ENCODE measurements around the gene EXOC4.
A peak's percentile ranks its signal among the peaks of the same experiment; 100 is the strongest.
"Not testable (repeated sequence)": the region's sequence is repeated elsewhere in the genome, so short reads cannot be mapped to it uniquely, and the experiment has no call there.

The EXOC4 gene

DNA sequence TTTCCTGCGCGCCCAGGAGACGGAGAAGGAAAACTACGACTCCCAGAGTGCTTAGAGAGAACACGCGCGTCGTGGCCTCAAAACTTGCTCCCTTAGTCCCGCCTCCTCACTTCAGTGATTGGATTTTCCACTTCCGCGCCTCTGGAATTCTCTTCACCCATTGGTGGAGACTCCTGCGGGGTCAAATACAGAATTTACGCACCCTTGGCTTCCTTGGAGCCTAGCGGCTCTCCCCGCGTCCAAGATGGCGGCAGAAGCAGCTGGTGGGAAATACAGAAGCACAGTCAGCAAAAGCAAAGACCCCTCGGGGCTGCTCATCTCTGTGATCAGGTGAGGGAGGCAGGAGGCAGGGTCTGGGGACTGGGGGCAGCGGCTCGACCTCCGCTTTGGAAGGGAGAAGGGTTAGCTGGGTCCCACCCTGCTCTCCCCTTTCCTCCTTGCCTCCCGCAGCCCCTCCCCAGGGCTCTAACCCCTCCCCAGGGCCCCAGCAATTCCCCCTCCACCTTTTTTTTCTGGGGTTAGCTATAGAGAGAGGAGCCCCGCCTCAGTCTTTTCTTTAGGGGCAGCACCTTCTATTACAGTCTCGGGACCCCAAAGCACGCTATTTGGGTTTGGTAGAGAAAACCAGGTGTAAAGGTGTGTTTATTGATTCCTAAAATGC, at the start of gene EXOC4:
EXOC4 (plus strand) TSS at position 221 of the 661 bp plus-strand sequence.
- H3K36me3 Mint-ChIP-seq (ENCODE audit: low read depth): peaks cover 11% of the 10 kb centered on the region
- H3K27ac Mint-ChIP-seq: peak within 1 kb of the TSS; percentile 85 to 97 (median 96)
- TF ChIP-seq, protein P1, sequence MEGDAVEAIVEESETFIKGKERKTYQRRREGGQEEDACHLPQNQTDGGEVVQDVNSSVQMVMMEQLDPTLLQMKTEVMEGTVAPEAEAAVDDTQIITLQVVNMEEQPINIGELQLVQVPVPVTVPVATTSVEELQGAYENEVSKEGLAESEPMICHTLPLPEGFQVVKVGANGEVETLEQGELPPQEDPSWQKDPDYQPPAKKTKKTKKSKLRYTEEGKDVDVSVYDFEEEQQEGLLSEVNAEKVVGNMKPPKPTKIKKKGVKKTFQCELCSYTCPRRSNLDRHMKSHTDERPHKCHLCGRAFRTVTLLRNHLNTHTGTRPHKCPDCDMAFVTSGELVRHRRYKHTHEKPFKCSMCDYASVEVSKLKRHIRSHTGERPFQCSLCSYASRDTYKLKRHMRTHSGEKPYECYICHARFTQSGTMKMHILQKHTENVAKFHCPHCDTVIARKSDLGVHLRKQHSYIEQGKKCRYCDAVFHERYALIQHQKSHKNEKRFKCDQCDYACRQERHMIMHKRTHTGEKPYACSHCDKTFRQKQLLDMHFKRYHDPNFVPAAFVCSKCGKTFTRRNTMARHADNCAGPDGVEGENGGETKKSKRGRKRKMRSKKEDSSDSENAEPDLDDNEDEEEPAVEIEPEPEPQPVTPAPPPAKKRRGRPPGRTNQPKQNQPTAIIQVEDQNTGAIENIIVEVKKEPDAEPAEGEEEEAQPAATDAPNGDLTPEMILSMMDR (IDR thresholded peaks at IDR 0.05; ENCODE audit: unreplicated experiment in 3 of 3): no peak
- H3K27me3 Mint-ChIP-seq (ENCODE audit: low read depth): no peaks in the 10 kb centered on the region
- H3K4me3 Mint-ChIP-seq: peak within 1 kb of the TSS; percentile 96 to 97 (median 96)
- peaks cover 29% of the 10 kb centered on the region for H3K4me1 Mint-ChIP-seq
- H3K9me3 Mint-ChIP-seq: peaks cover 6% of the 10 kb centered on the region

DNA sequence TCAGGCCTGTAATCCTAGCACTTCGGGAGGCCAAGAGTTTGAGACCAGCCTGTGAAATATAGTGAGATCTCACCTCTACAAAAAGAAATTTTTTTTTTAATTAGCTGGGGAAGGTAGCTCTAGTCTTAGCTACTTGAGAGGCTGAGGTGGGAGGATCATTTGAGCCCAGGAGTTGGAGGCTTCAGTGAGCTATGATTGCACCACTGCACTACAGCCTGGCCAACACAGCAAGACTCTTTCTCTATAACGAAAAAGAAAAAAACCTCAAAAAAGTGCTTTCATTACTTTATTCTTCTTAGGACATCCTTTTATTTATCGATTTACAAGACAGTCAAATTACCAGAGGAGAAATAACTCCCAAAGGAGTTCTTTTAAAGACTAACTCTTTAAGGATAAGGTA, 49.4 kb upstream of the EXOC4 start:
- Mint-ChIP-seq H3K9me3 (peaks cover 7% of the 10 kb centered on the region), H3K4me3 (no peak overlapping the region), H3K27me3 (ENCODE audit: low read depth) (peaks cover 7% of the 10 kb centered on the region), H3K36me3 (ENCODE audit: low read depth) (no peaks in the 10 kb centered on the region), H3K27ac (no peak overlapping the region), H3K4me1 (no peaks in the 10 kb centered on the region)
- TF ChIP-seq, protein P1 (IDR thresholded peaks at IDR 0.05; ENCODE audit: unreplicated experiment in 3 of 3): no peak

DNA sequence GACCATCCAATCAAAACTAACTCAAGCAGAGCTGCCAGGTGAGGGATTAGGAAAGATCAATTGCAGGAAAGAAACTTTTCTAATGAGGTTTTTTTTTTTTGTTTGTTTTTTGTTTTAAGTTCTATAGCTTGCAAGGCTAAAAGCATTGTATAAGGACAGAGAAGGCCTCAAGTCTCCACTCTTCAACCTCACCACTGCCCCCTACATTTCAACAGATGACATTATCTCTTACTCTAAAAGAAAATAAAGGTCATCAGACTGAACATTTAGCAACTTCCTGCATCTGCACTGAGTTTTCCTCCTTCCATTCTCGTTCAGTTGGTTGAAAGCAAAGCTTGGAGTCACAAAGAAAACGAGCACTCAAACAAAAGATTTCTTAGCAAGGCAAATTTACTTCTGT, 45.2 kb upstream of the EXOC4 start:
- Mint-ChIP-seq H3K4me3 (no peak overlapping the region), H3K9me3 (peaks cover 19% of the 10 kb centered on the region), H3K27ac (no peak overlapping the region), H3K4me1 (no peaks in the 10 kb centered on the region), H3K27me3 (ENCODE audit: low read depth) (peaks cover 4% of the 10 kb centered on the region), H3K36me3 (ENCODE audit: low read depth) (no peaks in the 10 kb centered on the region)
- TF ChIP-seq, protein P1 (IDR thresholded peaks at IDR 0.05; ENCODE audit: unreplicated experiment in 3 of 3): no peak

DNA sequence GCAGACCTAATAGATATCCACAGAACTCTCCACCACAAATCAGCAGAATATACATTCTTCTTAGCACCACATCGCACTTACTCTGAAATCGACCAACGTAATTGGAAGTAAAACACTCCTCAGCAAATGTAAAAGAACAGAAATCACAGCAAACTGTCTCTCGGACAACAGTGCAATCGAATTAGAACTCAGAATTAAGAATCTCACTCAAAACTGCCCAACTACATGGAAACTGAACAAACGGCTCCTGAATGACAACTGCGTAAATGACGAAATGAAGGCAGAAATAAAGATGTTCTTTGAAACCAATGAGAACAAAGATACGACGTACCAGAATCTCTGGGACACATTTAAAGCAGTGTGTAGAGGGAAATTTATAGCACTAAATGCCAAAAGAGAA, 42.1 kb upstream of the EXOC4 start:
- H3K27ac Mint-ChIP-seq; H3K4me1 Mint-ChIP-seq; H3K27me3 Mint-ChIP-seq (ENCODE audit: low read depth); H3K36me3 Mint-ChIP-seq (ENCODE audit: low read depth); H3K4me3 Mint-ChIP-seq: not testable (repeated sequence)
- H3K9me3 Mint-ChIP-seq: peaks cover 27% of the 10 kb centered on the region

DNA sequence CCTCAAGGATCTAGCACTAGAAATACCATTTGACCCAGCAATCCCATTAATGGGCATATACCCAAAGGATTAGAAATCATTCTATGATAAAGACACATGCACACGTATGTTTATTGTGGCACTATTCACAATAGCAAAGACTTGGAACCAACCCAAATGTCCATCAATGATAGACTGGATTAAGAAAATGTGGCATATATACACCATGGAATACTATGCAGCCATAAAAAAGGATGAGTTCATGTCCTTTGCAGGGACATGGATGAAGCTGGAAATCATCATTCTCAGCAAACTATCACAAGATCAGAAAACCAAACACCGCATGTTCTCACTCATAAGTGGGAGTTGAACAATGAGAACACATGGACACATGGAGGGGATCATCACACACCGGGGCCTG, 39.1 kb upstream of the EXOC4 start:
- not testable (repeated sequence) for H3K27me3 Mint-ChIP-seq (ENCODE audit: low read depth); H3K36me3 Mint-ChIP-seq (ENCODE audit: low read depth); H3K4me1 Mint-ChIP-seq; H3K27ac Mint-ChIP-seq; H3K4me3 Mint-ChIP-seq
- peaks cover 18% of the 10 kb centered on the region for H3K9me3 Mint-ChIP-seq

DNA sequence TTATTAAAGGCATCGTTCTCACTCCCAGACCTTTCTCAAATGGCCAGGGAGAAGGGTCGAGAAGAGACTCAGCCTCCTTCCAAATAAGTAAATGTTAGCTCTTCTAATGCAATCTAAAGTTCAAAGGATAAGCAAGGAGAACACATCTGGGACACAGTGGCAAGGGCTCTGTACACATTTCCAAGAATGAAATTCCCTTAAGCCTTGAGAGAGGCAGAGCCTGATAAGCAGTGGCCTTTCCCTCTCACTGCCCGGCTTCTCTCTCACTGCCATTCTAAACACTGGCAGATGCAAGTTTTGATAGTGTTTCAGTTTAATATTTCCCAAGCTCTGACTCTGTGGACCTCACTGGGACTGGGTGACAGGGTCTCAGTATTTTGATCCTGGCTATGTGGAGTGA, 35.1 kb upstream of the EXOC4 start:
- TF ChIP-seq, protein P1 (IDR thresholded peaks at IDR 0.05; ENCODE audit: unreplicated experiment in 3 of 3): no peak
- Mint-ChIP-seq H3K27me3 (ENCODE audit: low read depth) (no peaks in the 10 kb centered on the region), H3K9me3 (peaks cover 8% of the 10 kb centered on the region), H3K4me3 (no peak overlapping the region), H3K36me3 (ENCODE audit: low read depth) (no peaks in the 10 kb centered on the region), H3K27ac (no peak overlapping the region), H3K4me1 (no peaks in the 10 kb centered on the region)

DNA sequence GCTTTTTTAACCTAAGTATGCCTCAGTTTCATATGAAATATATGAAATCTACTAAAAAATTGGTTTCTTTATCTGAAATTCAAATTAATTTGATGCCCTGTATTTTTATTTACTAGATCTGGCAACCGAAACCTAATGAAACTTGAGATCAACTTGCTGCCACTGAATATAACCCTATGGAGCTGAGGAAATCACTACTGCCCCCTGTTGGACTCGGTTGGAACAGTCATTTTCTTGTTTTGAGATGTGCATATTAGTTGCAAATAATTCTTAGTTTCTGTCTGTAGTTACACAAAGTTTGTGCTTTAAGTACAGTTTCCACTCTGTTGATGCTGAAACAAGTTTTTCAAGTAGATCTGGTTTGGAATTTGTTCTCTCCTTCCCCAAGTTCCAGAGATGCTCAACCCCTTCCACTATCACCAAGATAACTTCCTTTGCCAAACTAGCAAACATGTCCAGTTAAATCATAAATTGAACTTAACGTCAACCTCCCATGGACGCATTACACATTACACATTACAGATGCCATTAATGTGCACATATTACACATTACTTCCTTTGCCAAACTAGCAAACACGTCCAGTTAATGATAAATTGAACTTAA, 22.2 kb upstream of the EXOC4 start:
- Mint-ChIP-seq H3K4me3 (no peak overlapping the region), H3K27me3 (ENCODE audit: low read depth) (no peaks in the 10 kb centered on the region), H3K27ac (no peak overlapping the region), H3K4me1 (peaks cover 10% of the 10 kb centered on the region), H3K36me3 (ENCODE audit: low read depth) (no peaks in the 10 kb centered on the region), H3K9me3 (peaks cover 2% of the 10 kb centered on the region)
- TF ChIP-seq, protein P1 (IDR thresholded peaks at IDR 0.05; ENCODE audit: unreplicated experiment in 3 of 3): peak; percentile 44 to 56 (median 46)

All from nephron (organoid).